Type B pancreatic cell (in vitro differentiated cells): ENCODE data around the gene RABGAP1L. TPM values are rescaled to one million over a fixed set of nuclear protein-coding genes. Genes with fewer than 3 reads are reported as not detected.

Experiments used
- DNase-seq: peaks from one replicate; pipeline ENCODE4 v3.0.0; 2021; ENCODE audit warnings: mixed read lengths; ENCODE audit not compliant: unreplicated experiment; ENCODE audit errors: extremely low spot score
- H3K27ac Mint-ChIP-seq: 2 replicates; pipeline ENCODE4 v1.8.0; 2021; ENCODE audit warnings: mild to moderate bottlenecking, mixed read lengths
- H3K27me3 Mint-ChIP-seq: 2 replicates; pipeline ENCODE4 v1.8.0; 2021; ENCODE audit warnings: mixed read lengths
- H3K36me3 Mint-ChIP-seq: 2 replicates; pipeline ENCODE4 v1.8.0; 2021; ENCODE audit warnings: mixed read lengths
- H3K4me1 Mint-ChIP-seq: one replicate; pipeline ENCODE4 v1.8.0; 2021; ENCODE audit warnings: mixed read lengths; ENCODE audit not compliant: unreplicated experiment
- H3K4me3 Mint-ChIP-seq: 2 replicates; pipeline ENCODE4 v1.8.0; 2021; ENCODE audit warnings: mild to moderate bottlenecking, mixed read lengths
- H3K9me3 Mint-ChIP-seq: 2 replicates; pipeline ENCODE4 v1.8.0; 2021; ENCODE audit warnings: mixed read lengths
- total RNA-seq: library from RNA; stranded (reverse); gene quantifications from 2 replicates; pipeline ENCODE4 v1.2.1, GENCODE V29; 2021; ENCODE audit warnings: low replicate concordance
- TF ChIP-seq, protein P1 (sequence below): fragments of 200-600 bp; sonication (generic); conservative IDR thresholded peaks from 2 replicates; pipeline ENCODE4 v1.5.0; 2021; ENCODE audit warnings: antibody characterized with exemption, mild to moderate bottlenecking

The RABGAP1L gene
- total RNA-seq, 1 donor from 2014 or later, result 35.6 TPM

DNA sequence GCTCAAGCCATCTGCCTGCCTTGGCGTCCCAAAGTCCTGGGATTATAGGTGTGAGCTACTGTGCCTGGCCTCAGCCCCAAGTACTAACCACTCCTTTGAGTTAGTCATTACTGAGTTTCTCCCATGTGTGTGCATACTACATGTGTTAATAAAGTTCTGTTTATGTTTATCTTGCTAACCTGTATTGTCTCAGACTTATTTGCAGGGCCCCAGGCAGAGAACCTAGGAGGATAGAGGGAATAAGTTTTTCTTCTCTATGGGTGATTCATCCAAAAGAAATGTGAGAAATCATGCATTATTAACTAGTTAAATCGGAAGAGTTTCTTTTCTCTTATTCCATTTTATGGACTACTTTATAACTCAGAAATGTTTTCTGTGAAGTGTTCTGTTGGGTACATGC is 636.5 kb downstream of the RABGAP1L start:
- Mint-ChIP-seq H3K4me3 (no peak overlapping the region), H3K9me3 (no peaks in the 10 kb centered on the region), H3K36me3 (no peaks in the 10 kb centered on the region), H3K27ac (no peak overlapping the region), H3K27me3 (no peaks in the 10 kb centered on the region), H3K4me1 (no peaks in the 10 kb centered on the region)
- TF ChIP-seq, protein P1, sequence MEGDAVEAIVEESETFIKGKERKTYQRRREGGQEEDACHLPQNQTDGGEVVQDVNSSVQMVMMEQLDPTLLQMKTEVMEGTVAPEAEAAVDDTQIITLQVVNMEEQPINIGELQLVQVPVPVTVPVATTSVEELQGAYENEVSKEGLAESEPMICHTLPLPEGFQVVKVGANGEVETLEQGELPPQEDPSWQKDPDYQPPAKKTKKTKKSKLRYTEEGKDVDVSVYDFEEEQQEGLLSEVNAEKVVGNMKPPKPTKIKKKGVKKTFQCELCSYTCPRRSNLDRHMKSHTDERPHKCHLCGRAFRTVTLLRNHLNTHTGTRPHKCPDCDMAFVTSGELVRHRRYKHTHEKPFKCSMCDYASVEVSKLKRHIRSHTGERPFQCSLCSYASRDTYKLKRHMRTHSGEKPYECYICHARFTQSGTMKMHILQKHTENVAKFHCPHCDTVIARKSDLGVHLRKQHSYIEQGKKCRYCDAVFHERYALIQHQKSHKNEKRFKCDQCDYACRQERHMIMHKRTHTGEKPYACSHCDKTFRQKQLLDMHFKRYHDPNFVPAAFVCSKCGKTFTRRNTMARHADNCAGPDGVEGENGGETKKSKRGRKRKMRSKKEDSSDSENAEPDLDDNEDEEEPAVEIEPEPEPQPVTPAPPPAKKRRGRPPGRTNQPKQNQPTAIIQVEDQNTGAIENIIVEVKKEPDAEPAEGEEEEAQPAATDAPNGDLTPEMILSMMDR, result no peak
- no peak for DNase-seq

DNA sequence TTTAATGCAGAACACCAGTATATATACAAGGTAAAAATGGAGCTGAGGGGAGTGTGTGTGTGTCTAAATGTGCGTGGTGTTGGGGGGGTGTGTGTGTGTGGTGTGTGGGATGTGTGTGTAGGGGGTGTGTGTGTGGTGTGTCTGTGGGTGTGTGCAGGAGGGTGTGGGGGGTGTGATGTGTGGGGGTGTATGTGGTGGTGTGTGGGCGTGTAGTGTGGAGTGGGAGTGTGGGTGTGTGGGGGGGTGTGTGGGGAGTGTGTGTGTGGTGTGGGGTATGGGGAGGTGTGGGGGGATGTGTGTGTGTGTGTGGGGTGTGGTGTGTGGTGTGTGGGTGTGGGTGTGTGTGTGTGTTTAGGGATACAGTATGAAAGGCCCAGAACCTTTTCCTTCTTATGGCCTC is 638.1 kb downstream of the RABGAP1L start:
- Mint-ChIP-seq H3K27me3 (no peaks in the 10 kb centered on the region), H3K4me3 (no peak overlapping the region), H3K4me1 (no peaks in the 10 kb centered on the region), H3K27ac (no peak overlapping the region), H3K9me3 (no peaks in the 10 kb centered on the region), H3K36me3 (no peaks in the 10 kb centered on the region)
- no peak for DNase-seq
- TF ChIP-seq, protein P1, result no peak

DNA sequence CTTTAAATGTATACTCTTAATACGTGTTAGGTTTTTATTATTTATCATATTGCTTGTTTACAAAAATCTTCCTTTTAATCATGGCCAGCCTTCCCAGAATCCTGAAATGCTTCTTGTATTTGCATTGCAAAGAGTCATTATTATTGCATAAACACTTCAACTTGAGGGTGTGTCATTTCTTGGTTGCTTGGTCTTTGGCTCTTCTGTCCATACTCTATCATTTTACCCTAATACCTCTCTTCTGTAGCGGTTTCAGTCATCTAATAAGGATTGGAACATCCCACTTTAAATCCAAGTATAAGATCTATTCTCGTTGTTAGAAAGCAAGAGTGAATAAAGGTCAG is 639.8 kb downstream of the RABGAP1L start:
- no peak overlapping the region for H3K4me3 Mint-ChIP-seq
- H3K36me3 Mint-ChIP-seq, result no peaks in the 10 kb centered on the region
- H3K4me1 Mint-ChIP-seq, result no peaks in the 10 kb centered on the region
- no peak for DNase-seq
- H3K27me3 Mint-ChIP-seq, result no peaks in the 10 kb centered on the region
- no peak overlapping the region for H3K27ac Mint-ChIP-seq
- TF ChIP-seq, protein P1, result no peak
- no peaks in the 10 kb centered on the region for H3K9me3 Mint-ChIP-seq

DNA sequence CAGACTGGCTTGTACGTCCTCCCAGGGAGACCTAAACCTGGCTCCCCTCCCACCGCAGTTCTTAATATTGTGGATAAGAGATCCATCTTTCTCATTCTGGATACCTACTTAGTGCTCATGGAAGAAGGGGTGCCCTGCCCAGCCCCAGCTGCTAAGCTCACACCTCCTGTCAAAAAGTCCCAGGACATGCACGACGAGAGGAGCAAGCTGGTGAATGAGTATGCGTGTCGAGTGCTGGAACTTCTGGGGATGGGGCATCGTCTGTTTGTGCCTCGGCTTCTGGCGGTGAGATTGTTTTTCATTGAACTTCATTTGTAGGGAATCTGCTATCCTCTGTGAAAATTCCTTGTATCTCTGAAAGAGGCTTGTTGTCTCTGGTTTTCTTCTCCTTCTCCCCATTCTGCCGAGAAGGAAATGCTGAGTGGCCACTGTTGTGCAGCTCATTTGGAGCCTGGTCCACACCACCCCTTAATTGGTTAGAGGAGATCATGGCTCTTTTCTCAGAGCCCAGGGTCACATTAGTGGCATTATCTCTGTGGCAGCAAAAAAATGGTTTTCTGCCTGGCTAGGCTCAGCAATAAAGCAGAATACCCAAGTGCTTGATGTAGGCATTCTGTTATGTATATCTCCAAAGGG is 641.0 kb downstream of the RABGAP1L start:
- Mint-ChIP-seq H3K4me1 (no peaks in the 10 kb centered on the region), H3K27ac (no peak overlapping the region), H3K9me3 (no peaks in the 10 kb centered on the region), H3K27me3 (no peaks in the 10 kb centered on the region), H3K4me3 (no peak overlapping the region), H3K36me3 (no peaks in the 10 kb centered on the region)
- no peak for DNase-seq
- TF ChIP-seq, protein P1, result no peak

DNA sequence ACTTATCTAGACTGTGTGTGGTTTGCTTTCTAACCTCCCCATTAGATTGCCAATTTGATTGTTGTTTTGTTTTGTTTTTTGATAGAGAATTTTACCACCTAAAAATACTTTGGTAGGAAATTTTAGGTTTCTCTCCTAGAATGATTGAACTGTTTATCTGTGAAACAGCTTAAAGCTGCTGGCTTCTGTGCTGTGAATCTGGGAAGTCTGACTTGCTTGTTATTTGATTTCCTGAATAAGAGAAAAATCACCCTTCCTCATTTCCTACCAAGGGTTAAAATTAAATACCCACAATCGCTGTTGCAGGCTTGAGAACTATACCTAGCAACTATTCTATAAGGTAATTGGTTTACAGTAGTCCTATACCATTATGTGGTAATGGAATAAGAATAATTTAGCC is 641.6 kb downstream of the RABGAP1L start:
- DNase-seq, result no peak
- Mint-ChIP-seq H3K27ac (no peak overlapping the region), H3K36me3 (no peaks in the 10 kb centered on the region), H3K27me3 (no peaks in the 10 kb centered on the region), H3K4me3 (no peak overlapping the region), H3K9me3 (no peaks in the 10 kb centered on the region), H3K4me1 (no peaks in the 10 kb centered on the region)
- TF ChIP-seq, protein P1, result no peak
